Esophagus squamous epithelium (tissue), 4 donors: ENCODE measurements around the gene RBBP8.

Experiments
- CTCF ChIP-seq, 6 experiments: fragments of 450-650 bp in 4 of 6; fragments of 200-600 bp in 2 of 6; sonication (generic) in 2 of 6; IDR thresholded peaks; one replicate each; pipeline ENCODE4 v1.5.1; 2016 to 2019; ENCODE audit warnings: antibody characterized with exemption in 6 of 6, mild to moderate bottlenecking in 4 of 6, moderate library complexity in 4 of 6
- POLR2A ChIP-seq, 4 donors: fragments of 450-650 bp; IDR thresholded peaks; one replicate each; pipeline ENCODE4 v1.6.1; 2017; ENCODE audit warnings: antibody characterized with exemption in 4 of 4, mild to moderate bottlenecking in 4 of 4, moderate library complexity in 3 of 4

DNA sequence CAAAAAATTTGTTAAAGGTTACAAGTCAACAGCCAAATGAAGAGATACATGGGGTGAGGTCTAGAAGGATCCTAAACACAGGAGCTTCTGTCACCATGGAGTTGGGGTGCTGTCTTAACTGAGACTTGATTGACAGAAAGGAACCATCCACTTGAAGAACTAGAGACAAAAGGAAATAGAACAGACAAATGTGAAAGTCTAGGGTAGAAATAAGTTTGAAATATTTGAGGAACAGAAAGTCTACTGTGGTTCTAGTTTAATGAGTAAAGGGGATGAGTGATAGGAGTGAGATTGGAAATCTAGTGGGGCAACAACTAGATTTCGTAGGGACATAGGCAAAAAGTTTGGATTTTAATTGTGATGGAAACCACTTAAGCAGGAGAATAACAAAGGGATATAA lies 18.7 kb downstream of the RBBP8 start:
- no peak for TF ChIP-seq CTCF (IDR thresholded peaks at IDR 0.05)
- TF ChIP-seq POLR2A (IDR thresholded peaks at IDR 0.05) = no peak
